IPS-18c (cell line): ENCODE data around the gene TSPAN8.
"Not testable (repeated sequence)": the region's sequence is repeated elsewhere in the genome, so short reads cannot be mapped to it uniquely, and the experiment has no call there.

Experiments
- H3K4me3 ChIP-seq: 2 replicates; pipeline ENCODE4 v1.7.0; 2013; ENCODE audit warnings: low read depth, mild to moderate bottlenecking, low read length, moderate library complexity; ENCODE audit not compliant: insufficient read depth
- H3K9me3 ChIP-seq: one replicate; pipeline ENCODE4 v1.6.1; 2013; ENCODE audit warnings: mild to moderate bottlenecking, low read length, moderate library complexity; ENCODE audit not compliant: control insufficient read depth, insufficient read depth

The TSPAN8 gene

DNA sequence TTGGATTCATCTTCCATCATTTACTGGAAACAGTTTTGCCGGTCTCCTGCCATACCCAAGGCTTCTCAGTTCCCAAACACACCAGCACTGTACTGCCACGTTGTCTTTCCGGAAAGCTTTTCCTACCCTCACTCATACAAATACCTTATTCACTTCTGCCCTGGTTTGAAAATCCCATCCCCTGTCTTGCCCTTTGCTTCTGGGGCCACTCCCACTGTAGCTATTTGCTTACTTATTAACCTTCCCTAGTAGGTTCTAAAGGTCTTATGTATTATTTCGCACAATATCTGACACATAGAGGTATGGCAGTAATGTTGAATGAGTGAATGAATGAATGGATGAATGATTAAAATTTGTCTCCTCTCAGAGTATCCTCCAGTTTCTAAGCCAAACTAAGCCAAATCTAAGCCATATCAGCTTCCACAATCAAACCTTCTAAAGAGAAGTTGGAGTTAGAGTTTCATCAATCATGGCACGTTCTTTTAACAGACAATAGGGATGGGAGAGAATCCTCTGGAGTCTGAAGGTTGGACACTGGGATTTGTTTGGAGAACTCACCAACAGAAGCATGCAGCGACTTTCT is 18.6 kb downstream of the TSPAN8 start:
- no peak overlapping the region for H3K4me3 ChIP-seq
- no peaks in the 10 kb centered on the region for H3K9me3 ChIP-seq

DNA sequence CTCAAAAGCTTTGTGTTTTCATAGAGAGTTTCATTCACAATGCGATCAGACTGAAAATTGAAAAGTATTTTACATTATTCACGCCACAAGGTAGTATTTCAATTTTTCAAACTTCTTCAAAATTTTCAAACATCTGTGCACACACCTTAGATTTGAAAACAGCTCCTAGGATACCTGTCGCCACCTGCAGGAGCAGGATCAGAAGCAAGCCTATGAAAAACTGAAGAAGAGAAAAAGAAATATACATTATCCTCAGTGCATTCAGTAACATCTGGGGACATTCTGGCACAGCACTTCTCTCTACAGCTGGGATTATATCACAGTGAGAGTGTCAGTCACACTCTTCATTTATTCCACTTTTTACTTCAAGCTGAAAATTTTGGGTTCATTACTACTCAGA is 19.8 kb downstream of the TSPAN8 start:
- no peaks in the 10 kb centered on the region for H3K9me3 ChIP-seq
- no peak overlapping the region for H3K4me3 ChIP-seq

DNA sequence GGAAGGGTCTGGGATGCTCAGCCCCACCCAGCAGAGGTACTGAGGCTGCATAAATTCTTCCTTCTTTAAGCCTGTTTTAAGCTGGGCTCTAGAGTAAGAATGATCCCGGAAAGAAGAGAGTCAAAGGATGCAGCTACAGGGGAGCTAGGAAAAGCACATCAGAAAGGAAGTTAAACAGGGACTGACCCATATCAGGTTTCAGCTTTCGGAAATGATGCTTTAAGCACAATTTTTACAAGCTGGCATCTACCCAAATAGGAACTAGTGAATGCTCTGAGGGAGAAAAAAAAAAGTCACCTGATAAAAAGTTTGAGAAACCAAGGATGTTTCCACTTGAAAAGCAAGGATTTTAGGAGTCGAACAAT is 22.0 kb downstream of the TSPAN8 start:
- Histone ChIP-seq H3K4me3 (no peak overlapping the region), H3K9me3 (no peaks in the 10 kb centered on the region)

DNA sequence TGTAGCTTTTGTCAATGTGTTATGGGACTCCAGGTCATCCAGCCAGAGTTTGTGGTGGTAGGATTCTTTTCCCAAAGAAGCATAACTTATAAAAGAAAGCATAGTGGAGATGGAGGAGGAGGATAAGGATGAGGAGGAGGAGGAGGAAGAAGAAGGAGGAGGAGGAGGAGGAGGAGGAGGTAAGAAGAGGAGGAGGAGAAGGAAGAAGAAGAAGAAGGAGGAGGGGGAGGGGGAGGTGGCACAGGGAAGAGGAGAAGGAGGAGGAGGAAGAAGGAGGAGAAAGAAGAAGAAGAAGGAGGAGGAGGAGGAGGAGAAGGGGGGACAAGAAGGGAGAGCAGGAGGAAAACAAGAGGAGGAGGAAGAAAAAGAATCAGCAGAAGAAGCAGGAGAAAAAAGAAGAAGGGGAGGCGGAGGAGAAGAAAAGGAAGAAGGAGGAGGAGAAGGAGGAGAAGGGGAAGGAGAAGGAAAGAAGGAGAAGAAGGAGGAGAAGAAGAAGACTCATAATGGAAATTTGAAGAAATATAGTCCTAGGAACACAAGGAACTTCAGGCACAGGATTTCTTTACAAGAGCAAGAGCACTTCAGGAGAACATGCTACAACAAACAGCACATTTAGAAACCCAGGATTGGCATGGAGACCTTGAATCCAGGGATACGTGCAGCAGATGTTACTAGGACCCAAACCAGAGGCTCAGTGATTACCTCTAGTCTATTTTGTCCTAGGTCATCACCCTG is 22.6 kb downstream of the TSPAN8 start:
- H3K4me3 ChIP-seq, result no peak overlapping the region
- H3K9me3 ChIP-seq, result no peaks in the 10 kb centered on the region

DNA sequence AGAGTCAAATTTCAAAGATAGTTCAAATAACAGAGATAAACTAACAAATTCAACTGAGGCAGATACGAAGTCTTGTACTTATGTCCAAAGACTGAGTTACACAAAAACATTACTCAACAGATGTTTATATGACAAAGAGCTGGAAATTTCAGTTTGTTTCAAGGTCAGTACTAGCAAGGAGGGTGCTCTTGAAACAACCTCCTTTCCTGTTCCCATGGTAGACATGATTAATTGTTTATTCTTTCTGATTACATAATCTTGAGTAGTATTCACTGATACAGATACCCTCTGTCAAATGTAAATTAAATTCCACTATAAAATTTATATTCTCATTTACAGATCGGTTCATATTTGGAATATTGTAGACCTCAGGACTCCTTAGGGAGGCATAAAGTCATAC is 23.4 kb downstream of the TSPAN8 start:
- no peaks in the 10 kb centered on the region for H3K9me3 ChIP-seq
- H3K4me3 ChIP-seq, result no peak overlapping the region

DNA sequence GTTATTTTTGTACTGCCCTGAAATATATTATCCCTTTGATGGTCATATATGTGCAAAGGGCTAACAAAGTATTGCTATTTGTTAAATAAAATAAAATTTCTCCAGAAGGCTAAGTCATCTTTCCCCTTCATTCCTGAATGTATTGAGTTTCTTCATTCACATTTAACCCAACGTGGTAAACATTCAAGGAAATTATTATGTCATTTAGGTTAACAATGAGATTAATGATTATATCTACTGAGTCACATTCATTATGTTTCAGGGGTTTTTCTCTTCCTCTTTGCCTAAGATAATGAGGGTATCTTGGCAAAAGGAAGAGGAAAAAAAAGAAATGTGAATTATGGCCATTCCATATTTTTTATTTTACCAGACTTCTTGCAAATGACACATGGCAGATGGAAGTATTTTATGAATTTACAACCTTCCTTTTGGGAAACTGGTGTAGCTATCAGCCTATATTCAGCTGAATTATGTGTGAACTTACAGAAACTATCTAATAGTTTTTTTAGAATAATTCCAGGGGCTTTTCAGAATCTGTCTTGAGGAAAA is 27.2 kb downstream of the TSPAN8 start:
- Histone ChIP-seq H3K4me3 (no peak overlapping the region), H3K9me3 (no peaks in the 10 kb centered on the region)

DNA sequence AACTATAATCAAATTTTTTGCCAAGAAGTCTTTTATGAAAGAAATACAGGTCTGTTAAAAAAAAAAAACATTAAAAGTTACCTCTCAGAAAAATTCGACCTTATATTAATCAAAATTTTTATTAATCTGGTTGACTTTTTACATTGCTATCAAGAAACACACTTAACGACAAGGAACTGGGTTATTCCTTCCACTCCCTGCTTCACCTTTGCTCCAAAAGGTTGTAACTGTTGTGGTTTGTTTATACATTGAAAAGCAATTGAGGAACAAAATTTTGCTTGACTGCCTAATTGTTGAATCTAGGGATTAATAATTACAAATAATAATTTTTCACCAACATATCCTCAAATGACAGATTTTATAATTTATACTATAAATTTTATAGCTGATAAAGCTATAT is 28.4 kb downstream of the TSPAN8 start:
- Histone ChIP-seq H3K4me3 (no peak overlapping the region), H3K9me3 (no peaks in the 10 kb centered on the region)

DNA sequence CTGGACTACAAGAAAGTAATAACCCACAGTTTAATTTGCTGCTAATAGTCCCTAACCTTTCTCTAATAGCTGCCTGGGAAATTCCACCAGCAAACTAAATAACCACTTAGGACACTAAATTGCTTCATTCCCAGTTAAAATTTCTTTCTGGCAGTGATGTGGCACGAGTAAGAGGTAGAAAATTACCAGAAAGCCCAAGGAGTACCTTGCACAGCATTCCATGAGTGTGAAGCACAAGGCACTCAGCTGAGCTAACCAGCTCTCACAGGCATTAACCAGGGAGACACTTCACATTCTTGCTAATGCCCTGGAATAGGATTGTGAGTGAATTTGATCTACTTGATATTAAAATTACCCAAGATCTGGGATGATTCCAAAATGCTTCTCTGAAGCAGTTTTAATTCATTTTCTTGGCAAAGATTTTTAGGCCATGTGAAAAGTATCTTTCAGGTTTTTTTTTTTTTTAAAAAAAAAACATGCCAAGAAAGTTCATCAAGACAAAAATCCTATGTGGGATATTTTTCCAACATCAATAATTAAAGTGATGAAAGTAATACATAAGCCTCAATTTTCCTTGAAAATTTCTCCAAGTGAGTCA is 29.5 kb downstream of the TSPAN8 start:
- no peak overlapping the region for H3K4me3 ChIP-seq
- no peaks in the 10 kb centered on the region for H3K9me3 ChIP-seq

DNA sequence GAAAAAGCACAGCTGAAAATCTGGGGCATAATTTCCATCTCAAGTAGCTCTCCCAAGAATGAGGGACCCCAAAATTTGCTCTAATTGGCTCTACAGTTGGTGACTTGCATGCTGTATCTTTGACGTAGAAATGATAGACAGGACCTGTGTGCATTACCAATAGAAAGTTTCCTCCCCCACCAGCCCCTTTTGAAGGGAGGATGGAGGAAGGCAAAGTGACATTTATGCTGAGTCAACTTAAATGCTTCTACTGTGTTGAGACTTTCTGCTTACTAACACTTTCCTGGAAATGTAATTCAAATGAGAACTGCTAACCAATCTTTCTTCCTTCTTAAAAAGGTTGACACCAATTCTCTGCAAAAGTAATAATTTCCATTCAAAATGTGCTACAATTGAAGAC is 31.9 kb downstream of the TSPAN8 start:
- H3K4me3 ChIP-seq, result no peak overlapping the region
- no peaks in the 10 kb centered on the region for H3K9me3 ChIP-seq

DNA sequence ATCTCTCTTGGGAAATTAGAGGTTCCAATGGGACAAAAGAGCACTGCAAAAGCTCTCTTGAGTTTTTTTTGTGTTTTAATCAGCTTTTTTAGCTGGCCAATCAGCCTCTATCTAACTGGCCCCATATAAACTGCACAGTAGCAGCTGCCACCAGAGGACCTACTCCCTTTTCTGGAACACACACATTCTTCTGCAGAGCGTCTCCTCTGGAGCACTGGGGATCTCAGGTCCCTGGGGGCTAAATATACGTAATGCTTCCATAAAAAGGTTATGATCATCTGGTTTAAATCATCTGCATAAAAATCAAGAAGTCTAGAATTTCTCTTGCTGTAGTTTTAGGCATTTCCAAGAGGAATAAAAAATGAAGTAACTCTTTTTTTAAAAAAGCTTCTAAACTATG is 32.3 kb downstream of the TSPAN8 start:
- no peaks in the 10 kb centered on the region for H3K9me3 ChIP-seq
- no peak overlapping the region for H3K4me3 ChIP-seq

DNA sequence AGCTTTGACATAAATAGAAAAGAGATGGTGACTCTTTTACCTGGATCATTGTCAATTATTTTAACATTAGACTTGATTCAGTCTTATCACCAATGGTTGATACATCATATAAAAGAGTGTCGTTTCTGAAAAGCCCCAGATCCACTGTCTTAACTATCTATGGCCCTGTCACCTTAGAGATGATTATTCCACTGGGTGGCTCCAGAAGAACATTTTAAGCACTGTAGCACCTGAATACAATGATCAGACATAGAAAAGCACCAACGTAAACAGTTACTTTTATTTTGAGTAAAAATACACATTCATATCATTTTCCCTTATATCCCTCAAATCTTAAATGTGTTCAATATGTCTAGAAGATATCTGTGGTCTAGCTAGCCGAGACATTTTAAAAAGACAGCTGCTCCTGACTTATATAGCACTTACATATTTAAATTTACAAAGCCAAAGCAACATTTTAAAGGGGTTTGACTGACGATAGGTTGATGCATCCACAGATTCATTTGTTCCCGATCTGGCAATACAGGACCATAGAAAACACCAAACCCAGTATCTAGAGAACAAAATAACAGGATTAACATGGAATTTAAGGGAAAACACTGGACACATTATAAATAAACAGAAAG is 32.9 kb downstream of the TSPAN8 start:
- no peak overlapping the region for H3K4me3 ChIP-seq
- H3K9me3 ChIP-seq, result no peaks in the 10 kb centered on the region

DNA sequence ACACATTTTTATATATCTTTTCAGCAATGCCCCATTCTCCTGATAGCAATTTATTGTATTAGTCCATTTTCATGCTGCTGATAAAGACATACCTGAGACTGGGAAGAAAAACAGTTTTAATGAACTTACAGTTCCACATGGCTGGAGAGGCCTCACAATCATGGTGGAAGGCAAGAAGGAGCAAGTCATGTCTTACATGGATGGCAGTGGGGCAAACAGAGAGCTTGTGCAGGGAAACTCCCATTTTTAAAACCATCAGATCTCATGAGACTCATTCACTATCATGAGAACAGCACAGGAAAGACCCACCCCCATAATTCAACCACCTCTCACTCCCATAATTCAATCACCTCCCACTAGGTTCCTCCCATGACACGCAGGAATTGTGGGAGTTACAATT is 44.7 kb downstream of the TSPAN8 start:
- not testable (repeated sequence) for H3K9me3 ChIP-seq, H3K4me3 ChIP-seq

DNA sequence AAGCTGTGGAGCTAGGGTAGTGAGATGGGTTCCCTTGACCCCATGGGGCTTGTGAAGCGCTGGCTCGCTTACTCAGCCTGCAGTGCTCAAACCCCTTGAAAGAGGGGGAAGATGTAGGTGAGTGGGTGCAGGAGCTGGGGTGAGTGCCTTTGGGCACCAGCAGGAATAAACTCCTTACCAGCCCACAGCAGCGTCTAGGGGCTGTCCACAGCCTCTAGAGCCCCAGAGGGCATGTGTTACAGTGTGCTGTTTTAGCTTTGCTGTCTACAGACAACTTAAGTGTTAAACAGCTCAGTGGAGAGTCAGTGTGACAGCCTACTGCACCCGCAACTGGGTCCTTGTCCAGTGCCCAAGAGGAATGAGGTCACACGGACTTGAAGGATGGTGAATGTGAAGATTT is 48.0 kb downstream of the TSPAN8 start:
- Histone ChIP-seq H3K4me3 (no peak overlapping the region), H3K9me3 (no peaks in the 10 kb centered on the region)

DNA sequence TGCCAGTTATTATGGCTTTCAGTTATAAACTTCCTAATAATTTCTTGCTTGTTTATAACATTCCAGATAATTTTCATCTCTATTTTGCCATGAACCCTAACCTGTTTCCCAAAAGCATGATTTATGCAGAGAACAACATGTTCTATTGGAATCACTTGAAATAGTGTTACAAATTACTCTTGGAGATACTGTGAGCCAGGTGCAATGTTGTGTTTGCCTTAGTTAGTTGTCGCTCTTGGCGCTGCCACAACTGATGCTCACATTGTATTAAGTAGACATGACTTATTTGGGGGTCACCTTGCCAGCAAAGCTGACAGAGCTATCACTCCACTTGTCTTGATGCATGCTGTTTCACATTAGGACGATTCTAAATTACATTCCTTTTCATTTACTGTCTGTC is 49.4 kb downstream of the TSPAN8 start:
- Histone ChIP-seq H3K4me3 (no peak overlapping the region), H3K9me3 (peaks cover 2% of the 10 kb centered on the region)

DNA sequence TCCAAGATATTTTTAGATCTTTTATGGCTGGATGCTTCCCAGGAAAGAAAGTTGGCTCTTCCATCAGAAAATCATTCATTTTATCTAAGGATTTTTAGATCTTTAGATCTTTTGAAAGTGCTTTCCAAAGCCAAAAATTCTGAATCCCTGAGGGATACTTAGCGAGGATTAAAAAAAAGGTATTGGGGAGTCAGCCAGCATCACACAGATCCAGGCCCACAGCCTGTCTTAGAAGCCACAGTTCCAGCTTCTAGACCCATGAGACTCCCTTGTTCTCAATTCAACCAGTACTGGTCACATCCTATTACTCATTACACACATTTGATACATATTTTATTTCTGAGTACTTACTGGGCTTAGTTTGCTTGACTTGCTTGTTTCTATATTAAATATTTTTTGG is 49.9 kb downstream of the TSPAN8 start:
- Histone ChIP-seq H3K4me3 (no peak overlapping the region), H3K9me3 (peaks cover 2% of the 10 kb centered on the region)

DNA sequence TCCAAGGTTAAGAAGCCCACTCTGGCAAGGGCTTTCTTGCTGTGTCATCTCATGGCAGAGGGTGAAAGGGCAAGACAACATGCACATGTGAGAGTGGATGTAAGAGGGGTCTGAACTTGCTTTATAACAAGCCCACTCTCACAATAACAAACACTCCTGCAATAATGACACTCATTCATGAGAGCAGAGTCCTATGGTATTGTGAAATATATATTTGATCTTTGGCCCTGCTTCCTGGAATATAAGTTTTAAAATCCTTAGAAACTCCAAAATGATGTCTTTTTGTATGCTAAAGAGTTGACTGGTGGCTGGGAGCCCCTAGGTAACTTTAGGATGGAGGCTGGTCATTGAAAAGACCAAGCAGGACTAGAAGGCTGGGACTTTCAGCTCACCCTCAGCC is 51.8 kb downstream of the TSPAN8 start:
- Histone ChIP-seq H3K4me3 (no peak overlapping the region), H3K9me3 (peaks cover 2% of the 10 kb centered on the region)

DNA sequence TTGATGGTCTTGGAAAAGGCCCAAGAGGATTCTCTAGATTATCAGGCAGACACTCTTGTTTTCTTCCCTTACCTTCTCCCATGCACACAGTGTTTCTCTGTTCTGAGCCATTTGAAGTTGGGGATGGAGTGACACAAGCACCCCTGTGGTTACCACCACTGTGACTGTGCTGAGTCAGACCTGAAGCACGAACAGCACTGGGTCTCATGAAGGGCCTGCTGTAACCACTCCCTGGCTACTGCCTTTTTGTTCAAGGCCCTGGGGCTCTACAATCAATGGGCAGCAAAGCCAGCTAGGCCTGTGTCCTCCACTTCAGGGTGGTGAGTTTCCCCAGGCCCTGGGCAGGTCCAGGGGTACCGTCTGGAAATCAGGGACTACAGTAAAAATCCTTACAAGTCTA is 65.5 kb downstream of the TSPAN8 start:
- Histone ChIP-seq H3K9me3 (no peaks in the 10 kb centered on the region), H3K4me3 (no peak overlapping the region)

DNA sequence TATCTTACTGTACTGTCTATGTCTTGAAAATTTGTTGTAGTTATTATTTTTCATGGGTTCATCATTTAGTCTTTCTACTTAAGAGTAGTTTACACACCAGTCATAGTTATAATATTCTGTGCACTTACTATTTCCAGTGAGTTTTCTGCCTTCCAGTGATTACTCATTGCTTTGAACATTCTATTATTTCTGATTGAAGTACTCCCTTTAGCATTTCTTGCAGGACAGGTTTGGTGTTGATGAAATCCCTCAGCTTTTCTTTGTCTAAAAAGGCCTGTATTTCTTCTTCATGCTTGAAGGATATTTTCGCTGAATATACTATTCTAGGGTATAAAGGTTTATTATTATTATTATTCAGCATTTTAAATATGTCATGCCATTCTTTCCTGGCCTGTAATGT is 66.8 kb downstream of the TSPAN8 start:
- H3K4me3 ChIP-seq, result no peak overlapping the region
- no peaks in the 10 kb centered on the region for H3K9me3 ChIP-seq
